B cell (primary cell): ENCODE data around the gene C20orf144. TPM values are rescaled to one million over a fixed set of nuclear protein-coding genes. Genes with fewer than 3 reads are reported as not detected.

Experiments
- ATAC-seq: fragments of 200-7000 bp; cut with Tn5 transposase; one replicate; pipeline ENCODE4 v1.10.0; 2021; ENCODE audit warnings: low read depth, mild to moderate bottlenecking, moderate number of reproducible peaks, moderate library complexity
- CTCF ChIA-PET: fragments of 350-600 bp; sonication (Branson Sonifier 250); formaldehyde crosslinking; loops from one replicate; lab custom pipeline; 2021; ENCODE audit warnings: antibody characterized with exemption, inconsistent platforms; lab: Charles Lee
- POLR2A ChIA-PET: fragments of 350-600 bp; sonication (Branson Sonifier 250); formaldehyde crosslinking; loops from one replicate; lab custom pipeline; 2021; ENCODE audit warnings: antibody characterized with exemption; lab: Charles Lee
- DNase-seq: peaks from one replicate; pipeline ENCODE4 v3.0.0; 2013
- H2AFZ ChIP-seq: 2 replicates; pipeline ENCODE4 v1.6.1; 2012; ENCODE audit warnings: mild to moderate bottlenecking, low read depth, low read length; ENCODE audit not compliant: insufficient read depth, poor library complexity, severe bottlenecking
- H3K27ac ChIP-seq, 2 donors: 1 replicate in 1 of 2; 2 replicates in 1 of 2; pipeline ENCODE4 v1.5.1; 2012 to 2013; ENCODE audit warnings: low read length in 2 of 2, mild to moderate bottlenecking in 2 of 2, moderate library complexity in 1 of 2
- H3K27me3 ChIP-seq, 4 experiments: fragments of 200-600 bp in 1 of 4; sonication (generic) in 1 of 4; replicated peaks in 1 of 4; 1 replicate in 2 of 4; 2 replicates in 2 of 4; pipeline versions ENCODE4 v1.6.1 to v1.7.0; 2013 to 2016; ENCODE audit warnings: low read length in 3 of 4, mild to moderate bottlenecking in 2 of 4, mixed read lengths in 1 of 4, moderate library complexity in 1 of 4; ENCODE audit not compliant: insufficient read depth in 4 of 4, control insufficient read depth in 3 of 4; ENCODE audit errors: control extremely low read depth in 1 of 4
- H3K36me3 ChIP-seq, 2 experiments: replicated peaks in 1 of 2; 1 replicate in 1 of 2; 2 replicates in 1 of 2; pipeline versions ENCODE4 v1.6.1 to v1.7.1; 2013; ENCODE audit warnings: low read length in 1 of 2; ENCODE audit not compliant: insufficient read depth in 2 of 2, control insufficient read depth in 1 of 2; ENCODE audit errors: control extremely low read depth in 1 of 2, extremely low read depth in 1 of 2
- H3K4me1 ChIP-seq, 2 donors: fragments of 200-600 bp in 1 of 2; sonication (generic) in 1 of 2; 1 replicate in 1 of 2; 2 replicates in 1 of 2; pipeline versions ENCODE4 v1.5.1 to v1.6.1; 2013 to 2017; ENCODE audit warnings: low read length in 2 of 2; ENCODE audit not compliant: control insufficient read depth in 2 of 2, insufficient read depth in 2 of 2
- H3K4me2 ChIP-seq: replicated peaks from 2 replicates; pipeline ENCODE3; 2012; ENCODE audit warnings: mild to moderate bottlenecking, low read depth, low read length; ENCODE audit not compliant: poor library complexity, severe bottlenecking
- H3K4me3 ChIP-seq, 5 experiments: fragments of 200-600 bp in 1 of 5; sonication (generic) in 1 of 5; 1 replicate in 3 of 5; 2 replicates in 2 of 5; pipeline versions ENCODE4 v1.5.1 to v1.7.0; 2011 to 2016; ENCODE audit warnings: low read length in 4 of 5, mild to moderate bottlenecking in 4 of 5, low read depth in 2 of 5, control low read depth in 1 of 5, moderate library complexity in 1 of 5; ENCODE audit not compliant: insufficient read depth in 1 of 5; ENCODE audit errors: control extremely low read depth in 1 of 5, extremely low read depth in 1 of 5
- H3K79me2 ChIP-seq: fragments of 200-600 bp; sonication (generic); one replicate; pipeline ENCODE4 v1.6.0; 2016; ENCODE audit warnings: low read length; ENCODE audit not compliant: control insufficient read depth, insufficient read depth
- H3K9ac ChIP-seq: fragments of 200-600 bp; sonication (generic); 2 replicates; pipeline ENCODE4 v1.6.1; 2017; ENCODE audit warnings: mild to moderate bottlenecking, low read length, moderate library complexity
- H3K9me3 ChIP-seq, 3 donors: one replicate each; pipeline versions ENCODE4 v1.6.1 to v1.7.1; 2013; ENCODE audit warnings: low read length in 2 of 3; ENCODE audit not compliant: control insufficient read depth in 2 of 3, insufficient read depth in 1 of 3; ENCODE audit errors: control extremely low read depth in 1 of 3
- H4K20me1 ChIP-seq: 2 replicates; pipeline ENCODE4 v1.6.0; 2012; ENCODE audit warnings: mild to moderate bottlenecking, low read length; ENCODE audit not compliant: insufficient read depth, control insufficient read depth, poor library complexity, severe bottlenecking
- H3K27ac Mint-ChIP-seq: one replicate; pipeline ENCODE4 v1.8.0; 2021; ENCODE audit warnings: mixed read lengths
- H3K27me3 Mint-ChIP-seq: one replicate; pipeline ENCODE4 v1.8.0; 2021; ENCODE audit warnings: mixed read lengths
- H3K4me1 Mint-ChIP-seq: one replicate; pipeline ENCODE4 v1.8.0; 2021; ENCODE audit warnings: mixed read lengths
- H3K4me3 Mint-ChIP-seq: one replicate; pipeline ENCODE4 v1.8.0; 2021; ENCODE audit warnings: mixed read lengths
- H3K9me3 Mint-ChIP-seq: one replicate; pipeline ENCODE4 v1.8.0; 2022; ENCODE audit warnings: mixed read lengths; ENCODE audit not compliant: insufficient read depth
- EZH2 ChIP-seq: IDR thresholded peaks from 2 replicates; pipeline ENCODE4 v1.6.1; 2012; ENCODE audit warnings: borderline replicate concordance, low read depth, mild to moderate bottlenecking, moderate library complexity, low read length; ENCODE audit not compliant: insufficient read depth, poor library complexity, severe bottlenecking
- WGBS: methylation state at CpG from one replicate; pipeline ENCODE4 v1.1.5; 2013; ENCODE audit warnings: missing lambda C conversion rate; ENCODE audit not compliant: insufficient coverage; 5-methylcytosine and 5-hydroxymethylcytosine counted together
- intact Hi-C: fragments of 100-400 bp; cut with micrococcal nuclease; formaldehyde crosslinking; loops from one replicate; pipeline ENCODE4 v1.10.0; 2022
- polyA plus RNA-seq: library from polyadenylated mRNA; depleted of rRNA; stranded (reverse); fragments of >200 nt; gene quantifications from 2 replicates; pipeline ENCODE4 v1.2.3, GENCODE V29; 2012
- total RNA-seq, 2 donors: library from RNA; stranded (reverse); fragments of 120-200 nt in 1 of 2; gene quantifications; 1 replicate in 1 of 2; 2 replicates in 1 of 2; pipeline versions ENCODE4 v1.2.3 to v1.2.4, GENCODE V29; 2013 to 2022
- TF ChIP-seq, protein P1 (sequence below): fragments of 200-600 bp; IDR thresholded peaks from one replicate; pipeline ENCODE4 v1.8.0; 2022; ENCODE audit warnings: antibody characterized with exemption, mild to moderate bottlenecking

The C20orf144 gene
- total and polyA plus RNA-seq, 2 donors (not counting 1 experiment from before 2014, with no cell fraction given) = 0.27 to 0.44 TPM

DNA sequence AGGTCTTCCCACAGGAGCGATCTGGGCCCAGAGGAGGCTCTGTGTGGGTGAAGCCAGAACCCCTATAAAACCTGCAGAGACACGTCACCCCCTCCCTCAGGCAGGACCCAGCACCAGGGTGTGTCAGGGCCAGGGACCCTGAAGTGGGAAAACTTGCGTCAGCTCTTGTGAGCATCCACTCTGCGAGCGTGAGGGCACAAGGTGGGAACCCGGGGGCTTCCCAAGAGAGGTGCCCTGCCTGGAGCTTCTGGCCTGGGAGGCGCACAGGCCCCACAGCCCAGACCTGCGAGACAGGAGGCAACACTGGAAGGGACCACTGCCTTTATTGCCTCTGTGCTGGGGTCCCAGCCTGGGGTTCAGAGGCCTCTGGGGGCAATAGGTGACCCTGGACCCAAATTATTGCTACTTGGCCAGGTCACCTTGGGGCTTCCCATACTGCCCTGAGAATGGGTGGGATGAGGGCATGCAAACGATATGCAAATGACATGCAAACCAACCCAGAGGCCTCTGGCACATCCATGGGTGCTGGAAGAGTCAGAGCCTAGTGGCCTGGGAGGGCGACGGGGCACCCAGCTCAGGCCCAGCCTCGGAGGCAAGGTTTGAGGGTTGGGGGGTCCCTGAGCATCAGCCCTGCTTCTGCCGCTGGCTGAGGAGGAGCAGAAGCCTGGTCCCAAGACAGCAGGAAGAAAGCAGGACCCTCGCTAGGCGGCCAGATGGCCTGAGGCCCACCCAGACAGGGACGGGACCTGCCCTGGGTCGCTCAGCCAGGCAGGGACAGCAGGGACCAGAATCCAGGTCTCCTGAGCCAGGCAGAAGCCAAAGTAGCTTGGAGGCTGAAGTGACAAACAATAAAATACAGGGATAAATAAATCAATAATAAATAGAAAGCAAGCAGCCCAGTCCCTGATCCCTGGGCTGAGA is 5.1 kb upstream of the C20orf144 start:
- peaks cover 5% of the 10 kb centered on the region for H3K4me1 Mint-ChIP-seq
- ChIA-PET CTCF (no interaction called here), POLR2A (no interaction called here)
- intact Hi-C loops = no loop called here
- no peaks in the 10 kb centered on the region for H3K9me3 Mint-ChIP-seq
- peaks cover 0 to 9% of the 10 kb centered on the region in 2 donors for H3K4me1 ChIP-seq
- no peak overlapping the region for H3K27ac Mint-ChIP-seq
- H3K4me3 ChIP-seq = no peak overlapping the region
- H3K27ac ChIP-seq = no peak overlapping the region
- H3K27me3 ChIP-seq = no peaks in the 10 kb centered on the region
- 98% methylated on average over 16 of the region's 17 CpGs for WGBS
- H3K36me3 ChIP-seq = no peaks in the 10 kb centered on the region
- no peak for ATAC-seq
- H3K9ac ChIP-seq = no peak overlapping the region
- no peak overlapping the region for H2AFZ ChIP-seq
- DNase-seq = no peak
- H3K9me3 ChIP-seq = no peaks in the 10 kb centered on the region
- no peaks in the 10 kb centered on the region for H4K20me1 ChIP-seq
- H3K4me3 Mint-ChIP-seq = no peak overlapping the region
- H3K79me2 ChIP-seq = no peaks in the 10 kb centered on the region
- H3K27me3 Mint-ChIP-seq = no peaks in the 10 kb centered on the region
- no peak overlapping the region for H3K4me2 ChIP-seq
- TF ChIP-seq, protein P1, sequence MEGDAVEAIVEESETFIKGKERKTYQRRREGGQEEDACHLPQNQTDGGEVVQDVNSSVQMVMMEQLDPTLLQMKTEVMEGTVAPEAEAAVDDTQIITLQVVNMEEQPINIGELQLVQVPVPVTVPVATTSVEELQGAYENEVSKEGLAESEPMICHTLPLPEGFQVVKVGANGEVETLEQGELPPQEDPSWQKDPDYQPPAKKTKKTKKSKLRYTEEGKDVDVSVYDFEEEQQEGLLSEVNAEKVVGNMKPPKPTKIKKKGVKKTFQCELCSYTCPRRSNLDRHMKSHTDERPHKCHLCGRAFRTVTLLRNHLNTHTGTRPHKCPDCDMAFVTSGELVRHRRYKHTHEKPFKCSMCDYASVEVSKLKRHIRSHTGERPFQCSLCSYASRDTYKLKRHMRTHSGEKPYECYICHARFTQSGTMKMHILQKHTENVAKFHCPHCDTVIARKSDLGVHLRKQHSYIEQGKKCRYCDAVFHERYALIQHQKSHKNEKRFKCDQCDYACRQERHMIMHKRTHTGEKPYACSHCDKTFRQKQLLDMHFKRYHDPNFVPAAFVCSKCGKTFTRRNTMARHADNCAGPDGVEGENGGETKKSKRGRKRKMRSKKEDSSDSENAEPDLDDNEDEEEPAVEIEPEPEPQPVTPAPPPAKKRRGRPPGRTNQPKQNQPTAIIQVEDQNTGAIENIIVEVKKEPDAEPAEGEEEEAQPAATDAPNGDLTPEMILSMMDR = no peak
- TF ChIP-seq EZH2 = no peak

DNA sequence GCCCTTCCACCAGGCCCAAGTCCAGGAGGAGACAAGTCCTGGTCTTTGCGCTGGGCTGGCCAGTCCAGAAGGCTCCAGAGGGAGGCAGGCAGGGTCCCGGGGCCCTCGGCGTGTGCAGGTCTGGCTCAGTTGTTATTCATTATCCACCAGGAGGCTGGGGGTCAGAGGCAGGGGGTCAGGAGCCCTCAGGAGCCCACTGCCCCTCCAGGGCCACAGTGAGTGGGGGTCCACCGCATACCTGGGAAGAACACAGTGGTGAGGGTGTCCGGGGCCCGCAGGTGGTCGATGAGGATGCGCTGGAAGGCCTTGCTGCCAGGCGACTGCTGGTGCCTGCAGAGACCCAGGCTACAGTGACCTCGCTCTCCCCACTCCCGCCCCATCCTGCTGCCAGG is 4.4 kb upstream of the C20orf144 start:
- Histone ChIP-seq H3K79me2 (peaks cover 1% of the 10 kb centered on the region), H3K9me3 (no peaks in the 10 kb centered on the region), H3K4me2 (no peak overlapping the region), H2AFZ (no peak overlapping the region), H4K20me1 (no peaks in the 10 kb centered on the region), H3K9ac (no peak overlapping the region), H3K27me3 (no peaks in the 10 kb centered on the region), H3K4me3 (no peak overlapping the region), H3K36me3 (no peaks in the 10 kb centered on the region), H3K27ac (no peak overlapping the region), H3K4me1 (peaks cover under 1 to 11% of the 10 kb centered on the region in 2 donors)
- ChIA-PET POLR2A (no interaction called here), CTCF (no interaction called here)
- peaks cover 5% of the 10 kb centered on the region for H3K4me1 Mint-ChIP-seq
- no peak overlapping the region for H3K27ac Mint-ChIP-seq
- intact Hi-C loops = no loop called here
- no peak for ATAC-seq
- DNase-seq = no peak
- H3K9me3 Mint-ChIP-seq = no peaks in the 10 kb centered on the region
- H3K4me3 Mint-ChIP-seq = no peak overlapping the region
- H3K27me3 Mint-ChIP-seq = no peaks in the 10 kb centered on the region
- TF ChIP-seq, protein P1 = no peak
- no peak for TF ChIP-seq EZH2
- WGBS = 100% methylated on average over 11 of the region's 12 CpGs
